Muscle layer of colon (tissue), 2 donors: ENCODE measurements around the gene FOXP3.

Experiments
- H3K27ac ChIP-seq: one replicate; pipeline ENCODE4 v1.7.0; 2013; ENCODE audit warnings: low read depth, mild to moderate bottlenecking, low read length, moderate library complexity
- H3K27me3 ChIP-seq, 2 donors: one replicate each; pipeline ENCODE4 v1.7.0; 2013; ENCODE audit warnings: low read length in 2 of 2, mild to moderate bottlenecking in 2 of 2; ENCODE audit not compliant: insufficient read depth in 2 of 2, control insufficient read depth in 1 of 2
- H3K36me3 ChIP-seq: one replicate; pipeline ENCODE4 v1.7.0; 2013; ENCODE audit warnings: mild to moderate bottlenecking, low read length; ENCODE audit not compliant: insufficient read depth
- H3K4me1 ChIP-seq: one replicate; pipeline ENCODE4 v1.7.0; 2013; ENCODE audit warnings: mild to moderate bottlenecking, low read length; ENCODE audit not compliant: insufficient read depth
- H3K4me3 ChIP-seq, 2 donors: one replicate each; pipeline ENCODE4 v1.7.0; 2013; ENCODE audit warnings: low read length in 2 of 2, low read depth in 1 of 2, mild to moderate bottlenecking in 1 of 2, moderate library complexity in 1 of 2
- H3K9ac ChIP-seq: one replicate; pipeline ENCODE4 v1.7.0; 2013; ENCODE audit warnings: low read length
- H3K9me3 ChIP-seq: one replicate; pipeline ENCODE4 v1.7.0; 2013; ENCODE audit warnings: mild to moderate bottlenecking, low read length
- donor health status: abdominal sarcoma.
- donor health status: Adenocarcinoma of cecum.

FOXP3 gene

DNA sequence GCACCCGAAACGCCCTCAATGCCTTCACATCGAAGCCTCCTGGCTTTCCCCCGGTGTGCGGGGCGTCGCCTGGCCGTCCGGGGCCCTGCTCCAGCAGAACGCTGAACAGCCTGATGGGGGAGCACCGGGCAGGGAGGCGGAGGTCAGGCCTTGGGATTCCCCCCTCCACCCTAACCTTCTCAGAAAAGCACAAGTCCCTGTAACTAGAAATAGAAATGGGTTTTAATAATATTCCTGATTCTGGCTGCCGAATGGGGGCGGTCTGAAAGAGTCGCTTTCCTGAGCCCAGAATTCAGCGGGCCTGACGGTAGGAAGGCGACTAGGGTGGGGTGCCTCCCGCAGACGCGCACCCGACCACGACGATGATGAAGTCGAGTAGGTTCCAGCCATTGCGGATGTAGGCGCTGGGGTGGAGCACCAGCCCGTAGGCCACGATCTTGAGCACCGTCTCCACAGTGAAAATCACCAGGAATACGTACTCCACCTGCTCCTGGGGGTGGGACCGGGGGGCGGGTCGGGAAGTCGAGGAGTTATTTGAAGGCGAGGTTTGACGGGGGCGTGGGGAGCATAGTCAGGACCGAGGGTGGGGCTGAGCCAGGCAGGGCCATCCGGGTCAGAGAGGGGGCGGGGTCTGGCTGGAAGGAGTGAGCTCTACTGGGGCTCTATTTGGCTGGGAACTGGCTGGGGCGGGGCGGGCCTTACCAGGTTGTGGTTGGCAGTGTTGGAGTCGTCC, 33.8 kb downstream of the FOXP3 start:
- H3K4me1 ChIP-seq, result no peaks in the 10 kb centered on the region
- no peak overlapping the region for H3K9ac ChIP-seq
- H3K4me3 ChIP-seq, result no peak overlapping the region
- H3K9me3 ChIP-seq, result no peaks in the 10 kb centered on the region
- H3K36me3 ChIP-seq, result no peaks in the 10 kb centered on the region
- H3K27ac ChIP-seq, result no peak overlapping the region
- H3K27me3 ChIP-seq, result peaks cover 0 to 22% of the 10 kb centered on the region in 2 donors

DNA sequence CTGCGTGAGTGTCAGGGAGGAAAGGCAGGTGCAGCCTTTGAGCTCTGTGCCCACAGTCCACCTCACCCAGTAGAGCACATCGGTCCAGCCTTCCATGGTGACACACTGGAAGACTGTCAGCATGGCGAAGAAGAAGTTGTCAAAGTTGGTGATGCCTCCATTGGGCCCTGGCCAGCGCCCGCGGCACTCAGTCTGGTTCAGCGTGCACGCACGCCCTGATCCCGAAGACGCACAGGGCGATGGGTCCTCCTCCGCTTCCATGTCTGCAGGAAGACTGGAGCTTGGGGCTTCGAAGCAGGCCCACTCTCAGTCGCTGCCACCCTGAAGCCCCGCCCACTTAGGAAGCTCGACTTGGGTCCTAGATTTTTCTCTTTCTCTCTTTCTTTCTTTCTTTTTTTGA, 36.3 kb downstream of the FOXP3 start:
- Histone ChIP-seq H3K9ac (no peak overlapping the region), H3K27ac (no peak overlapping the region), H3K27me3 (peaks cover 0 to 17% of the 10 kb centered on the region in 2 donors), H3K9me3 (no peaks in the 10 kb centered on the region), H3K36me3 (no peaks in the 10 kb centered on the region), H3K4me3 (no peak overlapping the region), H3K4me1 (no peaks in the 10 kb centered on the region)

DNA sequence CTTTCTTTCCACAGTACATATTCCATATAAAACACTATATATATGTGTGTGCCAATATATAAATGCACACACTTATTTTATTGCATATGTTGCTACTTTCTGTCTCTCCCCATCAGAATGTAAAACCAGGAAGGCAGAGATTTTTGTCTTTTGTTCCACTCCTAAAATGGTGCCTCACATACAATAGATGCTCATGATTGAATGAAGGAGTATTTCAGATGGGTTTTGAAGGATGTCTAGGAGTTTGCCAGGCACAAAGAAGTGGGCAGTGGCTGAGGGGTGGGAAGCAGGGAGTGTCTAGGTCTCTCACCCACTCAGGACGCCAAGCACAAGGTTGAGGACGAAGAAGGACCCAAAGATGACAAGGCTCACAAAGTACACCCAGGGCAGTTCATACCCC, 36.8 kb downstream of the FOXP3 start:
- H3K4me1 ChIP-seq, result no peaks in the 10 kb centered on the region
- H3K36me3 ChIP-seq, result no peaks in the 10 kb centered on the region
- H3K27ac ChIP-seq, result no peak overlapping the region
- H3K27me3 ChIP-seq, result peaks cover 0 to 17% of the 10 kb centered on the region in 2 donors
- H3K4me3 ChIP-seq, result no peak overlapping the region
- no peak overlapping the region for H3K9ac ChIP-seq
- H3K9me3 ChIP-seq, result no peaks in the 10 kb centered on the region

DNA sequence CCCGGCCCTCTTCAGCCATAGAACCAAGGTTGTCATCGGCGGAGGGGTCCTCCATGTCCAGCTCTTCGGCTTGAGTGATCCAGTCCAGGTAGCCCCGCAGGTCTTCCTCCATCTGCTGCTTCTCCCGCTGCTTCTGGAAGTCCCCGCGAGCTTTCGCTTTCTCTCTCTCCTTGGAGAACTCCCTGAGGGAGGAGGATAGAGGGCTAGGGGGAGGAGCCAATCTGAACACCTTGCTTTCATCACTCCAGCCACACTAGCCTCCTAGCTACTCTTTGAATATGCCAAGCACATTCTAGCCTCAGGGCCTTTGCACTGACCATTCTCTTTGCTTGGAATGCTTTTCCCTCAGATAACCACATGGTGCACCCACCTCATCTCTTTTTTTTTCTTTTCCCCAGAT, 37.6 kb downstream of the FOXP3 start:
- peaks cover 0 to 17% of the 10 kb centered on the region in 2 donors for H3K27me3 ChIP-seq
- H3K9me3 ChIP-seq, result no peaks in the 10 kb centered on the region
- H3K4me1 ChIP-seq, result no peaks in the 10 kb centered on the region
- H3K36me3 ChIP-seq, result no peaks in the 10 kb centered on the region
- no peak overlapping the region for H3K27ac ChIP-seq
- no peak overlapping the region for H3K4me3 ChIP-seq
- no peak overlapping the region for H3K9ac ChIP-seq

DNA sequence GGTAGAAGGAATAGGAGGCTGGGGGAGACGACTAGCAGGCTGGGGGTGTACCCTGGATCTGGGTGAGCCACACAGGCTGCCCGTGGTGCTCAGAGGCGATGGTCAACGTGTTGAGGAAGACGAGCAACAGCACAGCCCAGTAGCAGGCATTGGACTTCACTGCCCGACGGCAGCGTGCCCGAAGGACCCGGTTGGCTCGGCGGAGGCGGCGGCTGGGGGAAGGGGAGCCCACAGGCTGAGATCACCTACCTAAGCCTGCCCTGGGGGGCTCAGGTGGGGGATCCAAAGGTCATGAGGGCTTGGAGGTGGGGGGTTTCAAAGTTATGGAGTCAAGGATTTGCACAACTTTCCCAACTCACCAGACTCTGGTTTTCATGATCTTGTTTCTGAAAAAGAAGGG, 38.7 kb downstream of the FOXP3 start:
- Histone ChIP-seq H3K36me3 (no peaks in the 10 kb centered on the region), H3K9ac (no peak overlapping the region), H3K27me3 (peaks cover 0 to 10% of the 10 kb centered on the region in 2 donors), H3K4me3 (no peak overlapping the region), H3K4me1 (no peaks in the 10 kb centered on the region), H3K9me3 (no peaks in the 10 kb centered on the region), H3K27ac (no peak overlapping the region)

DNA sequence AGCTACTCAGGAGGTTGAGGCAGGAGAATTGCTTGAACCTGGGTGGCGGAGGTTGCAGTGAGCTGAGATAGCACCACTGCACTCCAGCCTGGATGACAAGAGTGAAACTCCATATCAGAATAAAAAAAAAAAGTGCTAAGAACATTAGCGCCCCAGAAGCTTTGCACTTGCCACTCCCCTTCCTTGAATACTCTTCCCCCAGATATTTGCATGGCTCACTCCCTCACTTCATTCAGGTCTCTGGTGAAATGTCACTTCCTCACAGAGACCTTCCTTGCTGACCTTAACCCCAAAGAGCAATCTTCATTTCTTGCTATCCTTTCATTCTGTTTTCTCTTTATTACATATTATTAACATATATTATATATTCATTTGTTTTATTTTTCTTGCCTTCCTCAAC, 42.6 kb downstream of the FOXP3 start:
- Histone ChIP-seq H3K9ac (no peak overlapping the region), H3K4me3 (no peak overlapping the region), H3K9me3 (no peaks in the 10 kb centered on the region), H3K36me3 (no peaks in the 10 kb centered on the region), H3K27ac (no peak overlapping the region), H3K27me3 (peaks cover 0 to 9% of the 10 kb centered on the region in 2 donors), H3K4me1 (no peaks in the 10 kb centered on the region)

DNA sequence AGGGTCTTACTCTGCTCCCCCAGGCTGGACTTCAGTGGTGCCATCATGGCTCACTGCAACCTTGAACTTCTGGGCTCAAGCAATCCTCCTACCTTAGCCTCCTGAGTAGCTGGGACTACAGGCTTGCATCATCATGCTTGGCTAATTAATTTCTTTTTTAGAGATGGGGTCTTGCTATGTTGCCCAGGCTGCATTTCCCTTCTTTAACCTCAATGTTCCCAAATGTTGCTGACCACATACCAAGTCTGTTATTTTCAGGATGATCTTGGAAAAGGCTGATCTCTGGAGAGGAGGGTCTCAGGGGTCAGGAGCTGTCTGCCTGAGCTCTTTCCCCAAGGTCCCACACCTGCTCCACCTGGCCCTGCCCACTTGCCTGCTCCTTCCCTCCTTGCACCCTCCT, 44.4 kb downstream of the FOXP3 start:
- H3K4me3 ChIP-seq, result no peak overlapping the region
- H3K9ac ChIP-seq, result no peak overlapping the region
- no peaks in the 10 kb centered on the region for H3K4me1 ChIP-seq
- no peak overlapping the region for H3K27ac ChIP-seq
- no peaks in the 10 kb centered on the region for H3K27me3 ChIP-seq
- H3K9me3 ChIP-seq, result no peaks in the 10 kb centered on the region
- H3K36me3 ChIP-seq, result no peaks in the 10 kb centered on the region

DNA sequence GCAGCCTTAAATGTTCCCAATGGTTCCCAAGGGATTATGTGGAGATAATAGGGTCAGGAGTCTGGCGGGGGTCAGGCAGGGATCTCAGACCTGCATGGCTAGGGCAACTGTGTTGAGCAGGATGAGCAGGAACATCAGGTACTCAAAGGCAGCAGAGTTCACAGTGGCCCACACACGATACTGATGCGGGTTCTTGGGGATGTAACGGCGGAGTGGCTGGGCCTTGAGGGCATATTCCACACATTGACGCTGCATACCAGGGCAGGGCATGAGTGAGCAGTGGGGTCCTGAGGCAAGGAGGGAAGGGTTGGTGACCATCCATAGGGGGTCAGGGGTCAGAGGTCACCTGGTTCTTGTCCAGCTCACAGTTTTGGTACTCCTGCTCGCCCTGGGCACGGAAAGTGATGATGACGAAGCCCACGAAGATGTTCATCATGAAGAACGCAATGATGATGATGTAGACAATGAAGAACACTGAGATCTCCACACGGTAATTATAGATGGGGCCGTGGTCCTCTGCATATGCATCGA, 49.4 kb downstream of the FOXP3 start:
- H3K9ac ChIP-seq, result no peak overlapping the region
- no peak overlapping the region for H3K4me3 ChIP-seq
- no peaks in the 10 kb centered on the region for H3K36me3 ChIP-seq
- H3K4me1 ChIP-seq, result no peaks in the 10 kb centered on the region
- H3K9me3 ChIP-seq, result no peaks in the 10 kb centered on the region
- H3K27me3 ChIP-seq, result no peaks in the 10 kb centered on the region
- no peak overlapping the region for H3K27ac ChIP-seq

DNA sequence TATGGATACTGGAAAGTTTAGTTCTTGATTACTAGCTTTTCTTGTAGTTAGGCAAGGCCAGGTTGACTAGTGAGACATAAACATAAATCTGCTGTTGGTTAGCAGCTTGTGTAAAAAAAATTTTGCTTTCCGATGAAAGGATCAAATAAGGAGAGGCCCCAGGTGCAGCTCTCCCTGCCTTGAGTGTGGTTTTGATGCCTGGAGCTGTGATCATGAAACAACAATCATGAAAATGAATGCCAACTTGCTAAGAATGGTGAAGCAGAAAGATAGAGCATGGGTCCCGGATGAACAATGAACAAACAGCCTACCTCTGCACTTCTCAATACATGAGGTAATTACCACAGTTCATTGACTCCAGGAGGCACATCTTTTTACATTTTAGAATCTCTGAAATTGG, 50.1 kb downstream of the FOXP3 start:
- Histone ChIP-seq H3K9ac (no peak overlapping the region), H3K36me3 (no peaks in the 10 kb centered on the region), H3K27ac (no peak overlapping the region), H3K27me3 (peaks cover 0 to 4% of the 10 kb centered on the region in 2 donors), H3K4me1 (no peaks in the 10 kb centered on the region), H3K4me3 (no peak overlapping the region), H3K9me3 (no peaks in the 10 kb centered on the region)

DNA sequence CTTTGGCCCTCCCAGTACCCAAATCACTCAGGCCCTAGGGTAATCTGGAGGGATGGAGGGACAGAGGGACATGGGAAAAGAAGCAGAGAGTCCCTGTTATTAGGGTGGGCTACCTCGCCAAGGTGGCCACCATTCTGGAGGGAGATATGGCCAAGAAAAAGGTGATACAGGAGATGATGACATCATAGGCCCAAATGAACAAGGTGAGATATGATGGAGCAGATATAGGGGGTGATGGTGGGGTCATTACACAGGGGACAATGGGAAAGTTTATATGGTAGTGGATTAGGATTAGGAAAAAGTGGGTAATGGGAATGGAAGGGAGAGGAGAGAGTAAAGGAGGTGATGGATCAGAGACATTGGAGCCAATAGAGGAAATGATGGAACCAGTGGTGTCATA, 51.6 kb downstream of the FOXP3 start:
- Histone ChIP-seq H3K4me1 (no peaks in the 10 kb centered on the region), H3K27ac (no peak overlapping the region), H3K9me3 (no peaks in the 10 kb centered on the region), H3K27me3 (peaks cover 4% of the 10 kb centered on the region in 2 donors), H3K36me3 (no peaks in the 10 kb centered on the region), H3K9ac (no peak overlapping the region), H3K4me3 (no peak overlapping the region)

DNA sequence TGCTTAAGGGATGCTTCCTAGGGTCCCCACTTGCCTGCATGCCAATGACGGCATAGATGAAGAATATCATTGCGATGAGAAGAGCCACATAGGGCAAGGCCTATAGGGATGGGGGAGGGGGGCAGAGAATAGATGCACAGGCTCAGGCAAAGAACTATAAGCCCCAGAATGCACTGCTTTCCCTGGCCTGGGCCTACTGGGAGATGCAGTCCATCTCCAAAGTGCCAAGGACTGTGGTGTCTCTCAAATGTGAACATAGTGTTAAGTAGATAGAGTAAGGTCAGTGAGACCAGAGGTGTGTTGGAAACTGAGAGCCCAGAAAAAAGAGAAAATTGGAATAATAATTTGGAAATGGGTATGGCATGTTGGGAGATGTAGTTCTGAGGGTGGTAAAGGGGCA, 52.3 kb downstream of the FOXP3 start:
- no peak overlapping the region for H3K27ac ChIP-seq
- no peaks in the 10 kb centered on the region for H3K4me1 ChIP-seq
- peaks cover 4% of the 10 kb centered on the region in 2 donors for H3K27me3 ChIP-seq
- no peaks in the 10 kb centered on the region for H3K36me3 ChIP-seq
- H3K9me3 ChIP-seq, result no peaks in the 10 kb centered on the region
- no peak overlapping the region for H3K9ac ChIP-seq
- H3K4me3 ChIP-seq, result no peak overlapping the region

DNA sequence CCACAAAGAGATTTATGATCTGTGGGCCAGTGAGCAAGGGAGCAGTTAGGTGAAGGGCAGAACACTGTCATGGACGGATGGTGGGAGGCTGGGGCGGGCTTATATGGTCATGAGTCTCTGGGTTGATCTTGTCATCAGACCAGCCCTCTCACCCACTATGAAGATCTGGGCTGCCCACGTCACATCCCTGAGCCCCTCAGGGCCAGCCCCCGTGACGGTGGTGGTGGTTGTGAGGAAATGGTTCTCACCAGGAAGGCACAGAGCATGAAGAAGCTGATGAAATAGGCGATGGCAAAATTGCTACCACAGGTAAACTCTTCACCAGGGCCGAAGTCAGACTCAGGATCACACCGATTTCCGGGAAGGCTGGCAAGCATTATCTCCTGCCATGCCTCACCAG, 53.4 kb downstream of the FOXP3 start:
- no peaks in the 10 kb centered on the region for H3K36me3 ChIP-seq
- no peaks in the 10 kb centered on the region for H3K4me1 ChIP-seq
- peaks cover 4% of the 10 kb centered on the region in 2 donors for H3K27me3 ChIP-seq
- no peak overlapping the region for H3K9ac ChIP-seq
- no peak overlapping the region for H3K4me3 ChIP-seq
- H3K27ac ChIP-seq, result no peak overlapping the region
- H3K9me3 ChIP-seq, result no peaks in the 10 kb centered on the region
